Measurements from ENCODE around the gene FAM25G.
"Not testable (repeated sequence)": the region's sequence is repeated elsewhere in the genome, so short reads cannot be mapped to it uniquely, and the experiment has no call there.

FAM25G gene

GRCh38 chr10:47491600-47491999, at the start of gene FAM25G:
FAM25G (minus strand) TSS chr10:47491700; CDS start chr10:47491674, 26 bp downstream.
- not testable (repeated sequence) for DNase-seq

- not testable (repeated sequence) for DNase-seq
Observed at GRCh38 chr10:47536430-47536829, 44.9 kb upstream of the FAM25G start.

DNA sequence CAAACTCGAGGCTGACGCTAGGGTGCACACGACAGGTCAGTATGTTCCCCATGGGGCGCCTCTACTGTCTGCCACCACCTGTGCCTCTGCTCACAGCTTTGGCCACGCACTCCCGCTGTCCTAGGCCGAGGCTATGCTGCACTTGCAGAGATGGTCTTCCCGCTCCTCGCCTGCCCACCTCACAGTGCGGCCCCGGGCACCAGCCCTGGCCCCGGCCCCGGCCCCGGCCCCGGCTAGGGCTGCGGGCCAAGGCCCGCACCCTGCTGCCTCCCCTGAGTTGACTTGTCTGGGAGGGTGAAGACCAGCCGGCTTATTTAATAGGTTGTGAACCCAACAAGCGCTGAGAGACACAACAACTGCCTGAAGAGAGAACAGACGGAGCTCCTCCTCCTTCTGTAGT, 32.0 kb upstream of the FAM25G start, which contains the start of gene AGAP9:
Gene AGAP9 (minus strand): TSS at position 164 of the 400 bp plus-strand sequence. CDS start 112 bp downstream, at position 52.
- not testable (repeated sequence) for DNase-seq

DNA sequence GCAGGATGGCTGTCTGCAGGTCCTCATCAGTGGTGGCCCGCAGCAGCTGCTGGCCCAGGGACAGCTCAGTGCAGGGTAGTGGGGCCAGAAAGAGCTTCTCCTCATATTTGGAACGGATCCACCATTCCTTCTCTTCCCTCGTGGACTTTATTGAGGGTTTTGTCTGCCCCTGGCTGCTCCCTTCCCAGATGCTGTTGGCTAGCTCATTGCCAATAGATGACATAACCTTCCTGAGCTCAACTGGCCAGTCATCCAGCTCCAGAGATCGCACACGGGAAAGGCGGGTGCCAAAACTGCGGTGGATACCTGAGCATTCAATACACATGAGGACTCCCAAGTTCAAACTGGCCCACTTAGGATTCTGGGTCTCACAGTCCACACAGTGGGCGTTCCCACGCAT, 10.8 kb upstream of the FAM25G start:
- not testable (repeated sequence) for DNase-seq

GRCh38 chr10:47494226-47494625, 2.7 kb upstream of the FAM25G start:
- DNase-seq, result not testable (repeated sequence)

- DNase-seq, result not testable (repeated sequence)
Observed at GRCh38 chr10:47489630-47490029, 1.9 kb downstream of the FAM25G start.

- not testable (repeated sequence) for DNase-seq
Observed at GRCh38 chr10:47485943-47486342, 5.6 kb downstream of the FAM25G start.

DNA sequence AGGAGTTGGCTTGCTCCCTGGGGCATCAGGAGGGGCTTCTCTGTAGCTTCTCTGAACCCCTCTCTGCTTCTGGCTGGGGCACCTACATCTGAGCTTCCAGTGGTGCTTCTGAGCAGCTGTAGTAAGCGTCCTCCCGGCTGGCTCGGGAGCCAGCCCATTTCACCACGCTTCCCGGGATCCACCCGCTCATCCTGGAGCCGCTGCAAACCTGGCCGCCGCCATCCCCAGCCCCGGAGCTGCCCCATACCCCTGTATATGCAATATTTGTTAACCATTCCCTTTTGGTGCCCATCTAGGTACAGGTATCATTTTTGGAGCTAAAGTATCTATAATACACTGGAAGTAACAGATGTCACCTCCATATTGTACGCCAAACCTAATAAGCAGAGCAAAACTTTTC, 6.7 kb downstream of the FAM25G start:
- DNase-seq, result not testable (repeated sequence)

- not testable (repeated sequence) for DNase-seq
Observed at GRCh38 chr10:47483923-47484322, 7.6 kb downstream of the FAM25G start, which contains the start of gene ANXA8. ANXA8 (minus strand) TSS chr10:47484115; CDS start chr10:47483933, 182 bp downstream.

- DNase-seq, result not testable (repeated sequence)
Observed at GRCh38 chr10:47482367-47482766, 9.1 kb downstream of the FAM25G start.

DNA sequence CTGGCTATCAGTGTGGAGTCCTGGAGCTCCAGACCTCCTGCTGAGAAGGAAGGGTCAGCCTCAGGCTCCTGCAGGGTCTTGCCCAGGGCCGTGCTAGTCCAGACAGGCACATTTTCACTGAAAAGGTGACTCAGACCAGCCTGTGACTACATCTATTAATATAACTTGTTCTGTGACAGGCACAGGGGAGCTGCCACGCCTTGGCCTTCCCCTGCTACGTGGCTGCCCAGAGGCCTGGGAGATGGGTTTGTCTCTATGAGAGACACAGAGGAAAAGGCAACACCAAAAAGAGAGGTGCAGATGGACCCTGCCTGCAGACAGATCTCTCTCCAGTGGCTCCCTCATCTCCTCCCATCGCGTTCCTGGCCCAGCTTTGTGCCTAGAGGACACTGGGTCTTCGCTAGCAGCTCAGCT, 9.7 kb downstream of the FAM25G start:
- not testable (repeated sequence) for DNase-seq

GRCh38 chr10:47481182-47481766, 10.2 kb downstream of the FAM25G start:
- not testable (repeated sequence) for DNase-seq

DNA sequence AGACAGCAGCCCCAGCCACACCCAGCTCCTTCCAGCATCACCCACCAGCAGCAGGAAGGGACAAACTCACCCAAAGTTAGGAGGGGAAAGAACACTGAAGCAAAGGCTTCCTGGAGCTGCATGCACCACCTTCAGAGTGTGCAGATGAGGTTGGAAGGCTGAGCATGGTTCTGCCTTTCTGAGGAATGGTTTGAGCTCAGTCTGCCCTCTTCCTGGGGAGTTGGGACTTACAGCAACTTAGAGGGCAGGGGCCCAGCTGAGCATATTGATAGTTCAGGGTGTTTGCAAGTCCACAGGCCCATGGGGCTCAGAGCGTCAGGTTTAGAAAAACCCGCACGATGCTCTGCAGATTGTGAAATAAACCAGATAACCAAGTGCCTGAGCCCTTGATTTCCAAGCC, 11.4 kb downstream of the FAM25G start:
- DNase-seq, result not testable (repeated sequence)

GRCh38 chr10:47478114-47478513, 13.4 kb downstream of the FAM25G start:
- not testable (repeated sequence) for DNase-seq

- not testable (repeated sequence) for DNase-seq
Observed at GRCh38 chr10:47477078-47477477, 14.4 kb downstream of the FAM25G start.

DNA sequence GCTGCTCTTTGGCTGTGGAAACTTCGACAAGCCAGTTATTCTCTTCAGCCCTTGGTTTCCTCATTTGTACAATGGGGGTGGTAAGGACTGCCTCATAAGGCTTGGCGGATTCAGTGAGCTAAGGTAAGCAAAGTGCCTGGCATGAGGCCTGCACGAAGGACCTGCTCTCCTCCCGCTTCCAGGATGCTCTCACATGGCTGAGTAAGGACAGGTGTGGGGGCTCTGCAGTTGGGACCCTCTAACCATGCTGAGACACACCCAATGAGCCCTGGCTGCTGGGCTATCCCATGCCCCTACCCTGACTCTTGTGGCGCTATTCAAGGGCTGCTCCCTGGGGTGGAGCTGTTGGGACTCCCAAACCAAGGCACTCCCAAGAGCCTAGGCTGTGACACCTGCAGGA, 16.4 kb downstream of the FAM25G start:
- not testable (repeated sequence) for DNase-seq

GRCh38 chr10:47473516-47473915, 18.0 kb downstream of the FAM25G start:
- not testable (repeated sequence) for DNase-seq

DNA sequence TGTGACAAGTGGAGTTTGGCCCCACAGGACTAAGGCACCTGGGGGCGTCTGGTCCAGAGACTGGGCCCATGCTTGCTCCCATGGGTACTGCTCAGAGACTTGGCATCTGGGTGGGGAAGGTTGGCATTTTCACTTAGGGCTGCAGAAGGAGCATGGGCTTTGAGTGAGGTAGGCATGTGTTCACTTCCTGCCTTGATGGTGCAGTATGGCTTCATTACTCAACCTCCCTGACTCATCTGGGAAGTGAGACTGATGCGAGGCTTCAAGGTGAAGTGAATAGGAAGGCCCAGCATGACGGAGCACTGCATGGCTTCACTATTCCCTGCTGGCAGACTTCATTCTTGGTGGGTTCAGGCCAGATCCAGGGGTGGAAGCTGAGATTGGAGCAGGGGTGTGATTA, 18.9 kb downstream of the FAM25G start:
- not testable (repeated sequence) for DNase-seq

GRCh38 chr10:47472072-47472471, 19.4 kb downstream of the FAM25G start:
- not testable (repeated sequence) for DNase-seq

- DNase-seq, result not testable (repeated sequence)
Observed at GRCh38 chr10:47468731-47469528, 22.6 kb downstream of the FAM25G start.

GRCh38 chr10:47467957-47468356, 23.5 kb downstream of the FAM25G start:
- DNase-seq, result not testable (repeated sequence)

DNA sequence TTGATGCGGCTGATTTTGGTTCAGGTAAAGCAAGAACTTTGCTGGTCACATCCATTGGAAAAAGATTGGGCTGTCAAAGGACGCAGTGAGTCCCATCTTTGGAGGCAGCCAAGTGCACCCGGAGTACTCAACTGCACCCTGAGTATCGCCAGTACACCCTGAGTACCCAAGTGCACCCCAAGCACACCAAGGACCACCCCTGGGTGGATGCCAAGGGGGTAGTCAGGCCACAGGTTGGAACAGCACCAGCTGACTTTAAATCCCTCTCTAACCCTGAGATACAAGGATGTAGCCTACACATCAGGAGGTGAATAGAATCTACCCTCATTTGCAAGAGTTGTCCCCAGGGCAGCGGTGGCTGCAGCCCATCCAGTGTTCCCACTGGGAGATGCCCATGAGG, 24.0 kb downstream of the FAM25G start:
- DNase-seq, result not testable (repeated sequence)

All from amygdala (tissue), 56 donors.